IgD-negative memory B cell (primary cell): ENCODE results near the gene HADHB. TPM values are rescaled to one million over a fixed set of nuclear protein-coding genes. Genes with fewer than 3 reads are reported as not detected.
"Not testable (repeated sequence)": the region's sequence is repeated elsewhere in the genome, so short reads cannot be mapped to it uniquely, and the experiment has no call there.

Source experiments
- H3K27ac Mint-ChIP-seq, 3 donors: one replicate each; pipeline ENCODE4 v1.8.0; 2020 to 2022; ENCODE audit warnings: mild to moderate bottlenecking in 3 of 3, mixed read lengths in 3 of 3, moderate library complexity in 1 of 3
- H3K27me3 Mint-ChIP-seq: one replicate; pipeline ENCODE4 v1.8.0; 2021; ENCODE audit warnings: mixed read lengths
- H3K36me3 Mint-ChIP-seq: one replicate; pipeline ENCODE4 v1.8.0; 2020; ENCODE audit warnings: mild to moderate bottlenecking, mixed read lengths
- H3K4me1 Mint-ChIP-seq, 3 donors: one replicate each; pipeline ENCODE4 v1.8.0; 2020 to 2022; ENCODE audit warnings: mixed read lengths in 3 of 3, mild to moderate bottlenecking in 1 of 3
- H3K4me3 Mint-ChIP-seq, 4 donors: one replicate each; pipeline ENCODE4 v1.8.0; 2020 to 2022; ENCODE audit warnings: mild to moderate bottlenecking in 4 of 4, mixed read lengths in 4 of 4, moderate library complexity in 3 of 4
- H3K9me3 Mint-ChIP-seq, 3 donors: one replicate each; pipeline ENCODE4 v1.8.0; 2020 to 2021; ENCODE audit warnings: mixed read lengths in 3 of 3, mild to moderate bottlenecking in 1 of 3
- polyA plus RNA-seq: library from polyadenylated mRNA; unstranded; fragments of 300-500 nt; fragmentation: Illumina TruSeq; gene quantifications from one replicate; pipeline ENCODE4 v1.2.3, GENCODE V29; 2021

Gene HADHB
- polyA plus RNA-seq, 1 donor from 2014 or later: 104 TPM

DNA sequence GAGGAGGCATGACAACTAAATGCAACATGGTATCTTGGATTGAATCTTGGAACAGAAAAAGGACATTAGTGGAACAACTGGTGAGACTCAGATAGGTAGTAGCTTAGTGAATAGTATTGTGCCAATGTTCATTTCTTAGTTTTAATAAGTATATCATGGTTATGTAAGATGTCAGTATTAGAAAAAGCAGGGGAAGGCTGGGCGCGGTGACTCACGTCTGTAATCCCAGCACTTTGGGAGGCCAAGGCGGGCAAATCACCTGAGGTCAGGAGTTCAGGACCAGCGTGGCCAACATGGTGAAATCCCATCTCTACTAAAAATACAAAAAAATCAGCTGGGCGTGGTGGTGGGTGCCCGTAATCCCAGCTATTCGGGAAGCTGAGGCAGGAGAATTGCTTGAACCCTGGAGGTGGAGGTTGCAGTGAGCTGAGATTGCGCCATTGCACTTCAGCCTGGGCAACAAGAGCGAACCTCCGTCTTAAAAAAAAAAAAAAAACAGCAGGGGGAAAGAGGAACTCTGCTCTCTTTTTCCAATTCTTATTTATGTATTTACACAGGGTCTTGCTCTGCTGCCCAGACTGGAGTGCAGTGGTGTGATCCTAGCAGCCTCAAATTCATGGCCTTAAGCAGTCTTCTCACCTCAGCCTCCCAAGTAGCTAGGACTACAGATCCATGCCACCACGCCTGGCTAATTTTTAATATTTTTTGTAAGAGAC is 24.1 kb downstream of the HADHB start:
- not testable (repeated sequence) for H3K27me3 Mint-ChIP-seq, H3K4me3 Mint-ChIP-seq, H3K36me3 Mint-ChIP-seq, H3K9me3 Mint-ChIP-seq
- Mint-ChIP-seq H3K4me1 (peaks cover 12 to 25% (median 19%) of the 10 kb centered on the region in 3 donors), H3K27ac (peak overlapping the region in 1 of 3 donors; percentile 84)

GRCh38 chr2:26269571-26270158 is 24.9 kb downstream of the HADHB start:
- H3K36me3 Mint-ChIP-seq: peaks cover 10% of the 10 kb centered on the region
- peaks cover 12 to 25% (median 19%) of the 10 kb centered on the region in 3 donors for H3K4me1 Mint-ChIP-seq
- H3K9me3 Mint-ChIP-seq: no peaks in the 10 kb centered on the region
- peak overlapping the region in 1 of 4 donors; percentile 65 for H3K4me3 Mint-ChIP-seq
- peak overlapping the region in 2 of 3 donors; percentile 13 to 67 for H3K27ac Mint-ChIP-seq
- H3K27me3 Mint-ChIP-seq: no peaks in the 10 kb centered on the region

GRCh38 chr2:26270373-26270772 is 25.6 kb downstream of the HADHB start:
- no peaks in the 10 kb centered on the region for H3K27me3 Mint-ChIP-seq
- peaks cover 12 to 25% (median 19%) of the 10 kb centered on the region in 3 donors for H3K4me1 Mint-ChIP-seq
- peak overlapping the region in 2 of 3 donors; percentile 13 to 67 for H3K27ac Mint-ChIP-seq
- no peaks in the 10 kb centered on the region for H3K9me3 Mint-ChIP-seq
- peak overlapping the region in 1 of 4 donors; percentile 65 for H3K4me3 Mint-ChIP-seq
- peaks cover 10% of the 10 kb centered on the region for H3K36me3 Mint-ChIP-seq

- Mint-ChIP-seq H3K27me3 (no peaks in the 10 kb centered on the region), H3K9me3 (no peaks in the 10 kb centered on the region), H3K4me3 (no peak overlapping the region), H3K27ac (no peak overlapping the region), H3K36me3 (peaks cover 14% of the 10 kb centered on the region), H3K4me1 (peaks cover 12 to 18% (median 16%) of the 10 kb centered on the region in 3 donors)
Observed at GRCh38 chr2:26273501-26273900, 28.8 kb downstream of the HADHB start.

DNA sequence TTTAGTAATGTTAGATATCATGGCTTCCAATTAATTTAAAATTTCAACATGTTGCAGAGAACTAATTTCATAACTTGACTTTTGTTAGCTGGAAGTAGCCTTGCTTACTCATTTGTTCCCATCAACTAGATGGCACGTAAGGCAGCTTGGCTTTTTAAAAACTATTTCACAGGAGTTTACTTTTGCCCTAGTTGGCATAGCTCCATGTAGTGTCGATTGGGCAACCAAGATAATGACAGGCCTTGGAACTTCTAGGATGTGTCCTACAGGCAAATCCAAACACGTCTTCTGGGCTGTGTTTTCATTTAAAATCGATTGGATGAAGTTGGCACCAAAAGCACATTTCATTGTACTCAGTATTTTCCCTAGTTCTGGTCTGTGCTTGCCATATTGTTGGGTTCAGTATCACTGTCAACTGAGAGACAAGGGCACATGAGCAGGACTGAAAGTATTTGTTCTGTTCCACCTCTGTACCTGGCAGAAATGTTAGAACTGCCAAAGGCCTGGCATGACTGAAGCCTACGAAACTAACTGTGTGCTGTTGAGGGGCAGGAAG is 29.4 kb downstream of the HADHB start:
- H3K4me3 Mint-ChIP-seq: no peak overlapping the region
- no peaks in the 10 kb centered on the region for H3K27me3 Mint-ChIP-seq
- H3K36me3 Mint-ChIP-seq: peaks cover 14% of the 10 kb centered on the region
- H3K9me3 Mint-ChIP-seq: no peaks in the 10 kb centered on the region
- H3K4me1 Mint-ChIP-seq: peaks cover 9 to 16% (median 13%) of the 10 kb centered on the region in 3 donors
- no peak overlapping the region for H3K27ac Mint-ChIP-seq

- H3K36me3 Mint-ChIP-seq: peaks cover 12% of the 10 kb centered on the region
- no peaks in the 10 kb centered on the region for H3K9me3 Mint-ChIP-seq
- no peaks in the 10 kb centered on the region for H3K27me3 Mint-ChIP-seq
- peaks cover 0 to 3% (median 0%) of the 10 kb centered on the region in 3 donors for H3K4me1 Mint-ChIP-seq
- H3K27ac Mint-ChIP-seq: no peak overlapping the region
- H3K4me3 Mint-ChIP-seq: no peak overlapping the region
Observed at GRCh38 chr2:26276484-26277227, 31.9 kb downstream of the HADHB start.

DNA sequence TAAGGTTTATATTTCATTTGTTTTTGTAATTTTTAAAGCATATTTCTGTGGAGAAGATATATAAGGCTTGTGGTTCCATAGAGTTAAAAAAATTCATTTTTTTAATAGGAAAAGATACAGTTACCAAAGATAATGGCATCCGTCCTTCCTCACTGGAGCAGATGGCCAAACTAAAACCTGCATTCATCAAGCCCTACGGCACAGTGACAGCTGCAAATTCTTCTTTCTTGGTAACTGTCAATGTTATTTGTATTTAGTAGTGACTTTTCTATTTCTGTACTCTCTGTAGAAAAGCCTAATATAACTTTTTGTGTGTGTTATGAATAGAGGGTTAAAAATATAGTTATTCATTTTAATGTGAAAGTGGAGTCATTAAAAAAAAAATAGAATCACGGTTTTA is 35.1 kb downstream of the HADHB start:
- Mint-ChIP-seq H3K4me3 (no peak overlapping the region), H3K4me1 (peaks cover 0 to 2% (median 0%) of the 10 kb centered on the region in 3 donors), H3K36me3 (peaks cover 16% of the 10 kb centered on the region), H3K9me3 (no peaks in the 10 kb centered on the region), H3K27ac (no peak overlapping the region), H3K27me3 (no peaks in the 10 kb centered on the region)

DNA sequence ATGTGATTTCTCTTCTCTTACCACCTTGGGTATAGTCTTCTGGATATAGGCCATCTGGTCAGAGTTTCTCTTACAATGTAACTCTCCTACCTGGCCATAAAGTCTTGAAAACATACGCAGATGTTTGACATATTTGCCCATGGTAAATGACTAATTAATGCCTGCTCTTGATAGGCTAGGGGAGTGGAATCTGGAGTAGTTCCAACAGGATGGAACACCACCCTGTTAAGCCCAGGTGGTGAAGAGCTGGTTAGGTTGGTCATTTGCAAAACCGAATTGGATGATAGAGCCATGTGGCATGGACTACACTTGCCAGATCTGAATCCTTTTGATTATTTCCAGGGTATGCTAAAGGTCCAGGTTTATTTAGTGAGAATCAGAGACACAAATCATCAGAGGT is 36.5 kb downstream of the HADHB start:
- Mint-ChIP-seq H3K4me3 (no peak overlapping the region), H3K9me3 (no peaks in the 10 kb centered on the region), H3K4me1 (peaks cover 0 to 2% (median 0%) of the 10 kb centered on the region in 3 donors), H3K27me3 (no peaks in the 10 kb centered on the region), H3K27ac (no peak overlapping the region), H3K36me3 (peaks cover 16% of the 10 kb centered on the region)

DNA sequence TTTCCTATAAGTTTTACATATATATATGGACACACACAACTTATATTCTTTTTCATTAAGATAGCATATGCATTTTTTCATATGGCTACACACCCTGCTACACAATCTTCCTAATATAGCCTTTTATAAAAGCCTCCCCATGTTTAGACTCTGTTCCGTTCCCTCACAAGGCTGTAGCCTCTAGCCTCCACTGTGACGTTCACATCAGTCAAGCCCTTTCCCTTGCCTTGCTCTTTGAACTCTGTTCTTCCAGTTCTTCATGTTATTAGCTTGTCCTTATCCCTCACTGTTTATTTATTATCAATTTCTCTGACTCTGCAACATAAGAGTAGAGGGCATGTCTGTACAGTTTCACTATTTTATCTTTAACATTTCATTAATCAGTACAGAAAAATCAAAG is 38.9 kb downstream of the HADHB start:
- Mint-ChIP-seq H3K9me3 (no peaks in the 10 kb centered on the region), H3K27me3 (no peaks in the 10 kb centered on the region), H3K27ac (no peak overlapping the region), H3K4me3 (no peak overlapping the region), H3K4me1 (peaks cover 0 to 2% (median 0%) of the 10 kb centered on the region in 3 donors), H3K36me3 (peaks cover 7% of the 10 kb centered on the region)

- H3K27me3 Mint-ChIP-seq: no peaks in the 10 kb centered on the region
- no peaks in the 10 kb centered on the region for H3K9me3 Mint-ChIP-seq
- H3K4me3 Mint-ChIP-seq: no peak overlapping the region
- H3K4me1 Mint-ChIP-seq: peaks cover 0 to 2% (median 0%) of the 10 kb centered on the region in 3 donors
- H3K27ac Mint-ChIP-seq: peak overlapping the region in 1 of 3 donors; percentile 81
- H3K36me3 Mint-ChIP-seq: peaks cover 7% of the 10 kb centered on the region
Observed at GRCh38 chr2:26284132-26284531, 39.4 kb downstream of the HADHB start.

GRCh38 chr2:26285931-26286330 is 41.2 kb downstream of the HADHB start:
- Mint-ChIP-seq H3K27me3 (no peaks in the 10 kb centered on the region), H3K36me3 (peaks cover 7% of the 10 kb centered on the region), H3K4me1 (peaks cover 0 to 2% (median 0%) of the 10 kb centered on the region in 3 donors), H3K27ac (no peak overlapping the region), H3K9me3 (no peaks in the 10 kb centered on the region), H3K4me3 (no peak overlapping the region)

- no peaks in the 10 kb centered on the region for H3K27me3 Mint-ChIP-seq
- no peak overlapping the region for H3K27ac Mint-ChIP-seq
- peaks cover 2% of the 10 kb centered on the region for H3K36me3 Mint-ChIP-seq
- no peaks in the 10 kb centered on the region for H3K4me1 Mint-ChIP-seq
- no peak overlapping the region for H3K4me3 Mint-ChIP-seq
- H3K9me3 Mint-ChIP-seq: no peaks in the 10 kb centered on the region
Observed at GRCh38 chr2:26290001-26290400, 45.3 kb downstream of the HADHB start.

DNA sequence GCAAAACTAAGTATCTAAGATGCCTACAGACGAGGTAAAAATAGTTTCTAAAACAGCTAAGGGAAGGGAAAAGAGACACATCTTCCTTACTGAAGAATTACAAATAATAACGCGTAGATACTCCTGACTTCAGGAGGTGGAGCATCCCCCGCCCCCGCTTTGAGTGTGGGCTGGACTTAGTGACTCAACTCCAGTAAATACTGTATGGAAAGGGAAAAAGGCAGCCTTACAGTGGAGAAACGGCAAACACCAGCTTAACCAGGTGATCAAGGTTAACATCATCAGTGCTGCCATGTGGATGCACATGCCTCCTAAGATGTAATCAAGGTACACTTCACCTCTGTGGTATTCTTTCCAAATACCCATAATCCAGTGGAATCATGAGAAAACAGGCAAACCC is 47.9 kb downstream of the HADHB start:
- H3K27ac Mint-ChIP-seq: no peak overlapping the region
- peak overlapping the region in 1 of 4 donors; percentile 15 for H3K4me3 Mint-ChIP-seq
- no peaks in the 10 kb centered on the region for H3K27me3 Mint-ChIP-seq

GRCh38 chr2:26295511-26295910 is 50.8 kb downstream of the HADHB start:
- Mint-ChIP-seq H3K27ac (no peak overlapping the region), H3K36me3 (no peaks in the 10 kb centered on the region), H3K9me3 (no peaks in the 10 kb centered on the region), H3K4me1 (no peaks in the 10 kb centered on the region), H3K27me3 (no peaks in the 10 kb centered on the region), H3K4me3 (peak overlapping the region in 1 of 4 donors; percentile 10)

More for the DNA sequence above, 47.9 kb downstream of the HADHB start:
- Mint-ChIP-seq H3K9me3 (no peaks in the 10 kb centered on the region), H3K36me3 (no peaks in the 10 kb centered on the region), H3K4me1 (no peaks in the 10 kb centered on the region)

- H3K4me1 Mint-ChIP-seq: no peaks in the 10 kb centered on the region
- peak overlapping the region in 1 of 4 donors; percentile 51 for H3K4me3 Mint-ChIP-seq
- no peaks in the 10 kb centered on the region for H3K9me3 Mint-ChIP-seq
- H3K36me3 Mint-ChIP-seq: no peaks in the 10 kb centered on the region
- H3K27ac Mint-ChIP-seq: no peak overlapping the region
- H3K27me3 Mint-ChIP-seq: no peaks in the 10 kb centered on the region
Observed at GRCh38 chr2:26297061-26297460, 52.3 kb downstream of the HADHB start.
